ENCODE measurements around the gene SPATA3. TPM values are rescaled to one million over a fixed set of nuclear protein-coding genes. Genes with fewer than 3 reads are reported as not detected.

The SPATA3 gene
- total and polyA plus RNA-seq, 2 of the 13 experiments (the other 11 are each of a cell fraction or from before 2014, with no cell fraction given), result not detected

- no peak for TF ChIP-seq HMGXB3 (CRISPR knock-in tag; IDR thresholded peaks at IDR 0.05; ENCODE audit: borderline replicate concordance)
- TF ChIP-seq ZNF224 (CRISPR knock-in tag; IDR thresholded peaks at IDR 0.05), result no peak
These were observed 45.3 kb downstream of the SPATA3 start (continued) for GRCh38 chr2:231041061-231041689.

GRCh38 chr2:231043796-231044195 lies 47.9 kb downstream of the SPATA3 start:
- ATAC-seq (no peak), FAIRE-seq (no peak), DNase-seq (ENCODE audit: low spot score) (no peak)
- Histone ChIP-seq H3K9me3 (ENCODE audit: low read length) (no peaks in the 10 kb centered on the region), H3K27me3 (ENCODE audit: control insufficient read depth in 1 of 2, insufficient read depth in 2 of 2, low read length in 2 of 2) (no peaks in the 10 kb centered on the region; a peak in 1 of 5 replicates), H3K4me2 (ENCODE audit: low read depth, low read length) (no peak overlapping the region), H3K4me1 (ENCODE audit: insufficient read depth, low read length) (peaks cover 74% of the 10 kb centered on the region), H3K27ac (ENCODE audit: extremely low read length, insufficient read depth, low read length) (peak overlapping the region; percentile 21), H3K9ac (ENCODE audit: insufficient read depth, low read depth, low read length) (no peak overlapping the region), H3K79me2 (ENCODE audit: insufficient read depth, low read length) (peaks cover 16% of the 10 kb centered on the region), H3K4me3 (replicated peaks in 1 of 3; ENCODE audit: insufficient read depth in 1 of 3, low read depth in 2 of 3, low read length in 3 of 3) (no peak overlapping the region), H4K20me1 (ENCODE audit: insufficient read depth, low read length) (peaks cover 6% of the 10 kb centered on the region; the same call in 1 of the 2 replicates), H2AFZ (ENCODE audit: low read length) (no peak overlapping the region), H3K36me3 (replicated peaks in 1 of 2; ENCODE audit: control insufficient read depth in 1 of 2, insufficient read depth in 2 of 2, low read length in 2 of 2) (peaks cover 15 to 39% of the 10 kb centered on the region in 2 experiments)
- no TSS peak for BruUV-seq (replicated peaks)
- 96% methylated on average over 4 of the region's 4 CpGs for WGBS (ENCODE audit: low lambda C conversion rate)
- intact Hi-C loops (cut with micrococcal nuclease; ENCODE audit: unreplicated experiment) (loop anchor here (10.0 kb wide), 1 partner anchor 661 kb away; the partner anchor contains the start of gene PTMA), in situ Hi-C loops (cut with HindIII; ENCODE audit: extremely low pct_ligation_motif_present, low pct_unique_long_range_greater_than_20kb) (no loop called here)
- CTCF ChIA-PET (ENCODE audit: low intra/inter-chr PET ratio, low total read pairs), result no interaction called here
- POLR2A ChIA-PET, result no interaction called here
- TF ChIP-seq MXD1 (CRISPR knock-in tag; IDR thresholded peaks at IDR 0.05) (no peak), MBD4 (IDR thresholded peaks at IDR 0.05; ENCODE audit: borderline replicate concordance, low read length) (0 out of 2 replicates have a peak, but pooled peaks have one; percentile 23)
